Measurements from ENCODE around the gene COL9A2.

DNA sequence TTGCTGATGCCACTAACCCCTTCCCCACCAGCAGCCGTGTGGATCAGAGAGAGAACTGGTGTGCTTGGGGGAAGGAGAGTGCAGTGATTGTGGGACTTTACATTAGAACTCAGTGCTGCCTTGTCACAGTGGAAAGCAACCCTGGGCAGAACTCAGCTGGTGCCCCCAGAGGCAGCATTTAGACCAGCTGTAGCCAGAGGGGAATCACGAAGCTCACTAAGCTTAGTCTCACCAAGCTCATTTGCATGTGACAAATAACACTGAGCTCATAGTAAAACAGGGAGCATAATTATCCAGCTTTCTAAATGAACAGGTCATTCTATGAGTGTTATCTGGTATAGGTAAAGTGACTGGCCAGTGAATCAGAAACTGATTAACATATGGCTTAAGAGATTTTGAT, 46.6 kb upstream of the COL9A2 start:
- TF ChIP-seq CTCF (IDR thresholded peaks at IDR 0.05) (peak; percentile 54), EZH2 (IDR thresholded peaks at IDR 0.05; ENCODE audit: borderline replicate concordance, insufficient read depth, low read depth, low read length, poor library complexity, severe bottlenecking) (no peak)
